ENCODE data around the gene SATB2. TPM values are rescaled to one million over a fixed set of nuclear protein-coding genes. Genes with fewer than 3 reads are reported as not detected.

The SATB2 gene
- total and polyA plus RNA-seq, 2 donors from 2014 or later = 1.3 to 17.5 TPM

DNA sequence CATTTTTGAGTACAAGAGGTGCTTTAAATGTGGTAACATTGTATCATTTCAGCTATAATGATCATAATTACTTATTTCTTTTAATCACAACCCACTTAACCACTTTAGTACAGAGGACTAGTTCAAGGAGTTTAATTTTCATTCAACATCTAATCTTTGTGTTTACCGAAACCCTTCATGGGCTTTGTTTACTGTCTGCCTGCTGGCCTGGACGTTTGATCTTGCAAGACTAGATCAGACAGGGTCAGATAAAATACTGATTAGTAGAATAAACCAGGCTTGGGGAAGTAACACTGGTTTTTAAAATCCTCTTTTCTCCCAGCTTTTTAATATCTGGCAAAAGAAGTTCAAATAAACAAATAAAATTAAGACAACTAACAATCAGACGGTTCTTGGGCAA, 93.6 kb downstream of the SATB2 start:
- Histone ChIP-seq H3K36me3 (ENCODE audit: control insufficient read depth in 2 of 3, insufficient read depth in 3 of 3, low read length in 3 of 3) (no peaks in the 10 kb centered on the region), H3K4me3 (ENCODE audit: low read length in 3 of 3) (no peak overlapping the region), H3K4me1 (ENCODE audit: control insufficient read depth in 2 of 3, insufficient read depth in 2 of 3, low read depth in 1 of 3, low read length in 3 of 3) (no peaks in the 10 kb centered on the region), H3K9me3 (ENCODE audit: control insufficient read depth in 2 of 3, insufficient read depth in 1 of 3, low read length in 3 of 3) (no peaks in the 10 kb centered on the region), H3K9ac (ENCODE audit: low read length in 3 of 3) (no peak overlapping the region), H3K27ac (ENCODE audit: low read depth in 2 of 2, low read length in 2 of 2) (no peak overlapping the region), H3K27me3 (ENCODE audit: control insufficient read depth, insufficient read depth, low read length) (no peaks in the 10 kb centered on the region)
- TF ChIP-seq, protein P1, sequence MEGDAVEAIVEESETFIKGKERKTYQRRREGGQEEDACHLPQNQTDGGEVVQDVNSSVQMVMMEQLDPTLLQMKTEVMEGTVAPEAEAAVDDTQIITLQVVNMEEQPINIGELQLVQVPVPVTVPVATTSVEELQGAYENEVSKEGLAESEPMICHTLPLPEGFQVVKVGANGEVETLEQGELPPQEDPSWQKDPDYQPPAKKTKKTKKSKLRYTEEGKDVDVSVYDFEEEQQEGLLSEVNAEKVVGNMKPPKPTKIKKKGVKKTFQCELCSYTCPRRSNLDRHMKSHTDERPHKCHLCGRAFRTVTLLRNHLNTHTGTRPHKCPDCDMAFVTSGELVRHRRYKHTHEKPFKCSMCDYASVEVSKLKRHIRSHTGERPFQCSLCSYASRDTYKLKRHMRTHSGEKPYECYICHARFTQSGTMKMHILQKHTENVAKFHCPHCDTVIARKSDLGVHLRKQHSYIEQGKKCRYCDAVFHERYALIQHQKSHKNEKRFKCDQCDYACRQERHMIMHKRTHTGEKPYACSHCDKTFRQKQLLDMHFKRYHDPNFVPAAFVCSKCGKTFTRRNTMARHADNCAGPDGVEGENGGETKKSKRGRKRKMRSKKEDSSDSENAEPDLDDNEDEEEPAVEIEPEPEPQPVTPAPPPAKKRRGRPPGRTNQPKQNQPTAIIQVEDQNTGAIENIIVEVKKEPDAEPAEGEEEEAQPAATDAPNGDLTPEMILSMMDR (IDR thresholded peaks at IDR 0.05; ENCODE audit: borderline replicate concordance, extremely low read depth, insufficient read depth) = no peak
- FAIRE-seq (no peak), DNase-seq (no peak)
- intact Hi-C loops (cut with DNase I) = no loop called here

DNA sequence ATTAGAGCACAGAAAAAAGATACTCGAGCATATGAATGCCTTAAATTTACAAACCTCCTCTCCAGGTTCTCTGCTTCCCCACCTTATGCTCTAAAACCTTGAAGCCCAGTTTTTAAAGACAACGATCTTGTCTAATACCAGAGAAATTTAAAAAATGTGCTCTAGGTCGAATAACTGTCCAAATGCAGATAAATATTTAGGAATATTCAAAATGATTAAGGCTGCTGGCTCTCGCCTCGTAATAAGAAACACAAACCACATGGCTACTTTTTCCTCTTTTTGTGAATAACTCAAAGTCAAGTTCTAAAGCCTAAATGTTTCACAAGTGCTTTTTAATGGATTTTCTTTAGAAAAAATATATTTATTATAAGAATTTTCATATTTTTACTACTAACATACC, 101.3 kb downstream of the SATB2 start:
- TF ChIP-seq, protein P1 (IDR thresholded peaks at IDR 0.05; ENCODE audit: borderline replicate concordance, extremely low read depth, insufficient read depth) = no peak
- no peaks in the 10 kb centered on the region for H3K4me1 ChIP-seq (ENCODE audit: control insufficient read depth in 2 of 3, insufficient read depth in 2 of 3, low read depth in 1 of 3, low read length in 3 of 3)
- no peak overlapping the region for H3K4me3 ChIP-seq (ENCODE audit: low read length in 3 of 3)
- intact Hi-C loops (cut with DNase I) = no loop called here
- H3K27me3 ChIP-seq (ENCODE audit: control insufficient read depth, insufficient read depth, low read length) = no peaks in the 10 kb centered on the region
- H3K36me3 ChIP-seq (ENCODE audit: control insufficient read depth in 2 of 3, insufficient read depth in 3 of 3, low read length in 3 of 3) = no peaks in the 10 kb centered on the region
- DNase-seq (no peak), FAIRE-seq (no peak)
- H3K27ac ChIP-seq (ENCODE audit: low read depth in 2 of 2, low read length in 2 of 2) = no peak overlapping the region
- no peaks in the 10 kb centered on the region for H3K9me3 ChIP-seq (ENCODE audit: control insufficient read depth in 2 of 3, insufficient read depth in 1 of 3, low read length in 3 of 3)
- H3K9ac ChIP-seq (ENCODE audit: low read length in 3 of 3) = no peak overlapping the region

DNA sequence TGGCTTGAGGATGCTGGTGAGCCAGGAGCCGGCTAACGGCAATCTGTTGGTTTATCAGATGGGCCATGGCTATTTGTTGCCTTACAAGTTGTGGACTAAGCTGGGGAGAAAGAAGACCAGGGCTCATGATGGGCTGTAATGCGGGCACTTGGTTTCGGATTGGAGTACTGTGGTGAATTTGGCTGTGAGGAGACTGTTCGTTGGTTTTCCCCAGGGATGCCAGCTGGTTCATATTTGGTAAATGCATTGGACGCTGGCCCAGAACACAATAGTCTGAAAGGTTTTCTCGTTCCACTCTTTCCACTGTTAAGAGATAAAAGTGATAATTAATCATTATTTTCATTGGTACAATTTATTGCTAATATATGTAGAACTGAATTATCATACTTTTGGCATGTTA, 108.9 kb downstream of the SATB2 start:
- intact Hi-C loops (cut with DNase I) = no loop called here
- H3K27me3 ChIP-seq (ENCODE audit: control insufficient read depth, insufficient read depth, low read length) = no peaks in the 10 kb centered on the region
- DNase-seq (no peak), FAIRE-seq (no peak)
- H3K27ac ChIP-seq (ENCODE audit: low read depth in 2 of 2, low read length in 2 of 2) = no peak overlapping the region
- TF ChIP-seq, protein P1 (IDR thresholded peaks at IDR 0.05; ENCODE audit: borderline replicate concordance, extremely low read depth, insufficient read depth) = no peak
- no peak overlapping the region for H3K4me3 ChIP-seq (ENCODE audit: low read length in 3 of 3)
- H3K9ac ChIP-seq (ENCODE audit: low read length in 3 of 3) = no peak overlapping the region
- H3K4me1 ChIP-seq (ENCODE audit: control insufficient read depth in 2 of 3, insufficient read depth in 2 of 3, low read depth in 1 of 3, low read length in 3 of 3) = no peaks in the 10 kb centered on the region
- H3K9me3 ChIP-seq (ENCODE audit: control insufficient read depth in 2 of 3, insufficient read depth in 1 of 3, low read length in 3 of 3) = no peaks in the 10 kb centered on the region
- H3K36me3 ChIP-seq (ENCODE audit: control insufficient read depth in 2 of 3, insufficient read depth in 3 of 3, low read length in 3 of 3) = no peaks in the 10 kb centered on the region

DNA sequence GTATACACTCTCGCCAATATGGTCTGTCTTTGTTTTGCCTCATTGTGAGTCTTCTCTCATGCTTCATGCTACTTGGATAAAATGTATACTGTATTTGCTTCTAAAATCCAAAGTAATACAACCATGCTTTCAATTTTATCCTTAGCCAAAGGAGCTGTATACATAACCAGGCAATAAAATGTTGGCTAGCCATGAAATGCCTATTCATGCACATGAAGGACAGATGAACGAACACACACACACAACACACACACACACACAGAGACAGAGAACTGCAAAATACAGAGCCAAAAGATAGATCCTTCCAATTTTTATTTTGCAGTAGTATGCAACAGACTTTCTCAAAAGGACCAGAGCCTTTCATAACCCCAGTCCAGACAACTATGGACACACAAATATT, 113.7 kb downstream of the SATB2 start:
- no peak for FAIRE-seq
- Histone ChIP-seq H3K36me3 (ENCODE audit: control insufficient read depth in 2 of 3, insufficient read depth in 3 of 3, low read length in 3 of 3) (no peaks in the 10 kb centered on the region), H3K4me3 (ENCODE audit: low read length in 3 of 3) (no peak overlapping the region), H3K9ac (ENCODE audit: low read length in 3 of 3) (no peak overlapping the region), H3K9me3 (ENCODE audit: control insufficient read depth in 2 of 3, insufficient read depth in 1 of 3, low read length in 3 of 3) (no peaks in the 10 kb centered on the region), H3K27me3 (ENCODE audit: control insufficient read depth, insufficient read depth, low read length) (no peaks in the 10 kb centered on the region), H3K27ac (ENCODE audit: low read depth in 2 of 2, low read length in 2 of 2) (no peak overlapping the region), H3K4me1 (ENCODE audit: control insufficient read depth in 2 of 3, insufficient read depth in 2 of 3, low read depth in 1 of 3, low read length in 3 of 3) (no peaks in the 10 kb centered on the region)
- DNase-seq = no peak
- intact Hi-C loops (cut with DNase I) = no loop called here
- TF ChIP-seq, protein P1 (IDR thresholded peaks at IDR 0.05; ENCODE audit: borderline replicate concordance, extremely low read depth, insufficient read depth) = no peak

Measured in kidney (tissue), 14 donors.